Mucosa of descending colon (tissue), 3 donors: ENCODE results near the gene NMRAL1. TPM values are rescaled to one million over a fixed set of nuclear protein-coding genes. Genes with fewer than 3 reads are reported as not detected.

ENCODE experiments used
- ATAC-seq: fragments of 200-7000 bp; cut with Tn5 transposase; one replicate; pipeline ENCODE4 v1.9.1; 2020; ENCODE audit warnings: mild to moderate bottlenecking, moderate library complexity
- DNase-seq, 3 donors: peaks; one replicate each; pipeline ENCODE4 v3.0.0-alpha.2; 2020
- H3K36me3 ChIP-seq: fragments of 200-600 bp; one replicate; pipeline ENCODE4 v1.8.0; 2021; ENCODE audit warnings: low read depth, mild to moderate bottlenecking
- H3K4me1 ChIP-seq: fragments of 200-600 bp; one replicate; pipeline ENCODE4 v1.8.0; 2021; ENCODE audit warnings: low read depth, mild to moderate bottlenecking
- H3K4me3 ChIP-seq: fragments of 200-600 bp; one replicate; pipeline ENCODE4 v1.8.0; 2021; ENCODE audit warnings: mild to moderate bottlenecking
- H3K9me3 ChIP-seq: fragments of 200-600 bp; one replicate; pipeline ENCODE4 v1.8.0; 2021; ENCODE audit warnings: mild to moderate bottlenecking
- intact Hi-C, 2 donors: fragments of 100-400 bp; cut with DNase I in 1 of 2; cut with micrococcal nuclease in 1 of 2; formaldehyde crosslinking; loops; one replicate each; pipeline versions ENCODE4 v1.11.0 to v1.11.1; 2022; cut with DNase I, micrococcal nuclease
- total RNA-seq, 3 donors: library from RNA; stranded (reverse); fragmentation: NEBNext Ultra II Directional in 2 of 3; extraction: Animal tissue kit (Norgen Biotek cat#: 25700) in 2 of 3; gene quantifications; one replicate each; pipeline versions ENCODE4 v1.2.1 to v1.2.4, GENCODE V29; 2021 to 2023
- TF ChIP-seq, protein P1 (sequence below): fragments of 200-600 bp; IDR thresholded peaks from one replicate; pipeline ENCODE4 v1.8.0; 2022; ENCODE audit warnings: antibody characterized with exemption, mild to moderate bottlenecking
- donor health status: DM: no; HTN: no; CAD: no; lungs with moderate emphysema.
- donor health status: DM: no; HTN: no; CAD: no.
- donor health status: DM: no; HTN: yes; CAD: no.

NMRAL1 gene
- total RNA-seq, 3 donors from 2014 or later: 32.4 to 48.9 (median 38.4) TPM

DNA sequence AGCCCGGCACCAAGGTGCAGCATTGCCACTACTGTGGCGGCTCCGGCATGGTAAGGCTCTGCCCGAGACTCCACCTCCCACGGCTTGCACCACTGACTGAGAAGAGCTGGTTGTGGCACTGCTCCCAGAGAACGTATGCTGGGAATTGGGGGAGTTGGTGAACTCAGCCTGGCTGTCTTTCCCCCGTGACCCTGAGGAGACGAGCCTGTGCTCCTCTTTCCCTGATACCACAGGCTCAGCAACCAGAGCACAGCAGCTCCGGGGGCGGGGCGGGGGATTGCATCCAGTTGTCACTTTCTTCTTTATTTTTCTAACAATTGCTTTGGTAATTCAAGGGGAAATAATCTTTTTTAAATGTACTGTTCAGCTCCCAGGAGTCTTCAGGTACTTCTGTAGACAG lies 32.1 kb downstream of the NMRAL1 start:
- Histone ChIP-seq H3K4me1 (no peaks in the 10 kb centered on the region), H3K36me3 (peaks cover 4% of the 10 kb centered on the region), H3K9me3 (no peaks in the 10 kb centered on the region), H3K4me3 (no peak overlapping the region)
- no peak for ATAC-seq
- intact Hi-C loops: no loop called here
- no peak for DNase-seq
- TF ChIP-seq, protein P1, sequence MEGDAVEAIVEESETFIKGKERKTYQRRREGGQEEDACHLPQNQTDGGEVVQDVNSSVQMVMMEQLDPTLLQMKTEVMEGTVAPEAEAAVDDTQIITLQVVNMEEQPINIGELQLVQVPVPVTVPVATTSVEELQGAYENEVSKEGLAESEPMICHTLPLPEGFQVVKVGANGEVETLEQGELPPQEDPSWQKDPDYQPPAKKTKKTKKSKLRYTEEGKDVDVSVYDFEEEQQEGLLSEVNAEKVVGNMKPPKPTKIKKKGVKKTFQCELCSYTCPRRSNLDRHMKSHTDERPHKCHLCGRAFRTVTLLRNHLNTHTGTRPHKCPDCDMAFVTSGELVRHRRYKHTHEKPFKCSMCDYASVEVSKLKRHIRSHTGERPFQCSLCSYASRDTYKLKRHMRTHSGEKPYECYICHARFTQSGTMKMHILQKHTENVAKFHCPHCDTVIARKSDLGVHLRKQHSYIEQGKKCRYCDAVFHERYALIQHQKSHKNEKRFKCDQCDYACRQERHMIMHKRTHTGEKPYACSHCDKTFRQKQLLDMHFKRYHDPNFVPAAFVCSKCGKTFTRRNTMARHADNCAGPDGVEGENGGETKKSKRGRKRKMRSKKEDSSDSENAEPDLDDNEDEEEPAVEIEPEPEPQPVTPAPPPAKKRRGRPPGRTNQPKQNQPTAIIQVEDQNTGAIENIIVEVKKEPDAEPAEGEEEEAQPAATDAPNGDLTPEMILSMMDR: no peak

DNA sequence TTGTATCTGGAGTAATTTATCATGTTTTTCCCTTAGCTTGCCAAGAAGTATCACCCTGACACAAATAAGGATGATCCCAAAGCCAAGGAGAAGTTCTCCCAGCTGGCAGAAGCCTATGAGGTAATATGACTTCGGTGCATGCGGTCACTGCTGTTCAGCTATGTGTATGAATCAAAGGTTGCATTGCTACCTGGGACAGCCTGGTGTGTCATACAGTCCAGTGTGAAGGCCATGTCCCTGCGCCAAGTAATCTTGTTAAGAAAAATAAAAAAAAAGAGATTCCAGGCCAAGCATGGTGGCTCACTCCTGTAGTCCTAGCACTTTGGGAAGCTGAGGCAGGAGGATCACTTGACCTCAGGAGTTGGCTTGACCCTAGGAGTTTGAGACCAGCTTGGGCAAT lies 37.1 kb downstream of the NMRAL1 start:
- ATAC-seq: no peak
- Histone ChIP-seq H3K4me3 (no peak overlapping the region), H3K4me1 (no peaks in the 10 kb centered on the region), H3K36me3 (no peaks in the 10 kb centered on the region), H3K9me3 (no peaks in the 10 kb centered on the region)
- intact Hi-C loops: no loop called here
- TF ChIP-seq, protein P1: no peak
- DNase-seq: no peak

DNA sequence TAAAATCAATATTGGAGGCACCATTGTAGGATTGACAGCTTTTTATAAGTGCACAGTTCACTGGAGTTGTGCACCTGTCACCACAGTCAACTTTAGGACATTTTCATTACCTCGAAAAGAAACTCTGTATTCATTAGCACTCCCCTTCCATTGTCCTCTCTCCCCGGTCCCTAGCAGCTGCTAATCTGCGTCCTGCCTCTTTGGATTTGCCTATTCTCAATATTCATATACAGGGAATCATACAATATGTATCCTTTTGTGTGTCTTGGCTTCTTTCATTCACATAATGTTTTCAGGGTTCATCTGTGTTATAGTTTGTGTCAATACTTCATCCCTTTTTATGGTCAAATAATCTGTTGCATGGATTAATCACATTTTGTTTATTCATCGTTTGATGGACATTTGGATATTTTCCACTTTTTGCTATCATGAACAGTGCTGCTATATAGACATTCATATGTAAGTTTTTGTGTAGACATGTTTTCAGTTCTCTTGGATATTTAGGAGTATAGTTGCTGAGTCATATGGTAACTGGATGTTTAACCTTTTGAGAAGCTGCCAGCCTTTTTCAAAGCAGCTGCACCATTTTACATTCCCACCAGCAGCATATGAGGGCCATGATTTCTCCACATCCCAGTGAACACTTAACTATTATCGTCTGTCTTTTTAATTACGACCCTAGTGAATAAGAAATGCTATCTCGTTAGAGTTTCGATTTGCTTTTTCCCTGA lies 38.9 kb downstream of the NMRAL1 start:
- ATAC-seq: no peak
- Histone ChIP-seq H3K4me1 (no peaks in the 10 kb centered on the region), H3K4me3 (no peak overlapping the region), H3K36me3 (no peaks in the 10 kb centered on the region), H3K9me3 (no peaks in the 10 kb centered on the region)
- TF ChIP-seq, protein P1: no peak
- intact Hi-C loops: no loop called here
- no peak for DNase-seq

DNA sequence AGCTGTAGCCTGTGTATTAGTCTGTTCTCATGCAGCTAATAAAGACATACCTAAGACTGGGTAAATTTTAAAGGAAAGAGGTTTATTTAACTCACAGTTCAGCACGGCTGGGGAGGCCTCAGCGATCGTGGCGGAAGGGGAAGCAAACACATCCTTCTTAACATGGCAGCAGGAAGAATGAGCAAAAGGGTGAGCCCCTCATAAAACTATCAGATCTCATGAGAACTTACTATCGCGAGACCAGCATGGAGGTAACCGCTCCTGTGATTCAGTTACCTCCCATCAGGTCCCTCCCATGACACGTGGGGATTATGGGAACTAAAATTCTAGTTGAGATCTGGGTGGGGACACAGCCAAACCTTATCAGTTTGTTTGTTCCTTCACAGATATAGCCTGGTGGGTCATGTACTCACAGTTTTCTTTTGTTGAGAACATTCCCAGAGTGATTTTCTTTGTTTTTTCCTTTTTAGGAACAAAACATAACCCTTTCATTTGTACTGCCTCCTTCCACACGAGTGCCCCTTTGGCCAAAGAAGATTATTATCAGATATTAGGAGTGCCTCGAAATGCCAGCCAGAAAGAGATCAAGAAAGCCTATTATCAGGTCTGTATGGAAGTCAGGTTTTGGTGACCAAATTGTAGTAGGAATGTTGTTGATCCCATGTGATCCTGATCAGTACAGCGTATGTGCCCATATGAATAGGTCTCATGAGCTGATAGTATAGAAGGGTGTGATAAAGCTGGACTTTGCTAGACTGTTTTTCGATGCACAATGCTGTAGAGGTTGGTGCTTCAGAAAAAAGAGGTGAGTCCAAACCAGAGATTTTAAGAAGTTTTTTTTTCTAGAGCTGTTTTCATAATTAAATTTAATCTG lies 40.3 kb downstream of the NMRAL1 start:
- no peak for DNase-seq
- Histone ChIP-seq H3K4me3 (no peak overlapping the region), H3K4me1 (no peaks in the 10 kb centered on the region), H3K36me3 (no peaks in the 10 kb centered on the region), H3K9me3 (no peaks in the 10 kb centered on the region)
- intact Hi-C loops: no loop called here
- no peak for ATAC-seq
- TF ChIP-seq, protein P1: no peak

DNA sequence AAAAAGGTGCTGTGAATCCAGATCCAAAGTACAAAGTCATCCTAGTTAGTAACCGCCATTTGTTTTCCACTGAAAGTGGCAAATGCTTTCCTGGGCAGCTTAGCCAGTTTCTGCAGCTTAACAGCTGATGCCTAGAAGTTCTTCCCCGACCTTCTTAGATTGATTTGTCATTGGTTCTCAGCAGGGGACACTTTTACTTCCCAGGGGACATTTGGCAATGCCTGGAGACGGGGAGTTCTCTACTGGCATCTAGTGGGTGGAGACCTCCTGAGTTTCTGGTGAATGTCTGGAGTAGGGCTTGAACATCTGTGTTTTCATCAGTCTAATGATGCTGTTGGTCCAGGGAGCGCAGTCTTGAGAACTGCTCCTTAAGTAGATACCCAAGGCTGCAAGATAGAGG lies 41.2 kb downstream of the NMRAL1 start:
- no peaks in the 10 kb centered on the region for H3K36me3 ChIP-seq

More for the DNA sequence above, 41.2 kb downstream of the NMRAL1 start:
- H3K4me1 ChIP-seq: no peaks in the 10 kb centered on the region
- TF ChIP-seq, protein P1: no peak
- intact Hi-C loops: no loop called here
- DNase-seq: no peak
- ATAC-seq: no peak
- H3K9me3 ChIP-seq: no peaks in the 10 kb centered on the region
- no peak overlapping the region for H3K4me3 ChIP-seq
